ENCODE results near the gene NFE2L3. TPM values are rescaled to one million over a fixed set of nuclear protein-coding genes. Genes with fewer than 3 reads are reported as not detected.
A peak's percentile ranks its signal among the peaks of the same experiment; 100 is the strongest.

Gene NFE2L3
- total and polyA plus RNA-seq, 9 of the 15 experiments (the other 6 are each of a cell fraction or from before 2014, with no cell fraction given), result 2.9 to 16.9 (median 12.4) TPM

DNA sequence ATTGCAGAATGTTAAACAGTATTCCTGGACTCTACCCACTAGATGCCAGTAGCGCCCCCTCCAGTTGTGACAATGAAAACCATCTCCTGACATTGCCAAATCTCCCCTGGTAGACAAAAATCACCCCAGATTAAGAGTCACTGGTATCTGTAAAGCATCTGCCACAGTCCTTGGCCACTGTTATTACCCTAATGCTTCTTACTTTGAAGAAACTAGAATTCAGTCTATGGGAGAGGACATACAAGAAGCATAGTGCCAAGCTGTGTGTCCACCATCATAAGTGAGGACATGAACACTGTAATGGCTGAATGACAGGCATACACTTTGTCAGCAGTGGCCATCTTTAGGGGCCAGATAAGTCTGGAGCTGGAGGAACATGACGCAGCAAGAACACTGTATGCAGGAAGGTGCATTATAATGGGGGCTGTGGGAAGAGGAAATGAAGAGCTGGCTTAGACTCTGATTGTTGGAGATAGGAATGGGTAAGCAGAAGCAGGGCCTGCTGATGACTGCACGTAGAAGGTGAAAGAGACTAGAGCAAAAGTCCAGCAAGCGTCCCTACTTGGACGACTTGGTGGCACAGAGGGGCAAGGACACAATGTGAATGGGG is 82.0 kb downstream of the NFE2L3 start (continued):
- TF ChIP-seq TCF7 (IDR thresholded peaks at IDR 0.05; ENCODE audit: borderline replicate concordance) (no peak), MAFG (tag; conservative IDR thresholded peaks at IDR 0.05) (peak; percentile 97), ZNF764 (CRISPR knock-in tag; IDR thresholded peaks at IDR 0.05; ENCODE audit: low read depth) (peak; percentile 63; the same call in 1 of the 2 replicates), CTCFL (IDR thresholded peaks at IDR 0.05; ENCODE audit: borderline replicate concordance, insufficient read depth, low read depth, low read length, poor library complexity, severe bottlenecking) (no peak), IFI16 (CRISPR knock-in tag; IDR thresholded peaks at IDR 0.05) (peak; percentile 44; the same call in 1 of the 2 replicates), ATF4 (CRISPR knock-in tag; IDR thresholded peaks at IDR 0.05) (peak; percentile 71; the same call in 1 of the 2 replicates), ZFP36 (IDR thresholded peaks at IDR 0.05; ENCODE audit: low read depth, low read length, partially characterized antibody) (peak; percentile 18), PRPF4 (IDR thresholded peaks at IDR 0.05; ENCODE audit: insufficient read depth, low read depth, low read length, poor library complexity, severe bottlenecking) (no peak), IRF9 (tag; IDR thresholded peaks at IDR 0.05) (peak; percentile 74), HNRNPH1 (optimal IDR thresholded peaks at IDR 0.05; ENCODE audit: low read depth, low read length) (no peak), ZNF398 (CRISPR knock-in tag; IDR thresholded peaks at IDR 0.05) (no peak), NFIC (IDR thresholded peaks at IDR 0.05) (0 out of 2 replicates have a peak, but pooled peaks have one; percentile 27), GATAD2A (IDR thresholded peaks at IDR 0.05) (peak; percentile 70; the same call in 1 of the 2 replicates), ELF1 (tag; IDR thresholded peaks at IDR 0.05) (no peak; the same call in 1 of the 2 replicates), NFATC3 (IDR thresholded peaks at IDR 0.05) (0 out of 2 replicates have a peak, but pooled peaks have one; percentile 54), CREBBP (IDR thresholded peaks at IDR 0.05; ENCODE audit: low read depth, low read length) (no peak), SLC30A9 (CRISPR knock-in tag; IDR thresholded peaks at IDR 0.05) (no peak), CBX5 (IDR thresholded peaks at IDR 0.05; ENCODE audit: borderline replicate concordance, low read depth) (no peak)
- TF ChIP-seq, protein P1, sequence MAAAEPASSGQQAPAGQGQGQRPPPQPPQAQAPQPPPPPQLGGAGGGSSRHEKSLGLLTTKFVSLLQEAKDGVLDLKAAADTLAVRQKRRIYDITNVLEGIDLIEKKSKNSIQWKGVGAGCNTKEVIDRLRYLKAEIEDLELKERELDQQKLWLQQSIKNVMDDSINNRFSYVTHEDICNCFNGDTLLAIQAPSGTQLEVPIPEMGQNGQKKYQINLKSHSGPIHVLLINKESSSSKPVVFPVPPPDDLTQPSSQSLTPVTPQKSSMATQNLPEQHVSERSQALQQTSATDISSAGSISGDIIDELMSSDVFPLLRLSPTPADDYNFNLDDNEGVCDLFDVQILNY (CRISPR knock-in tag; IDR thresholded peaks at IDR 0.05), result no peak
- TF ChIP-seq, protein P2, sequence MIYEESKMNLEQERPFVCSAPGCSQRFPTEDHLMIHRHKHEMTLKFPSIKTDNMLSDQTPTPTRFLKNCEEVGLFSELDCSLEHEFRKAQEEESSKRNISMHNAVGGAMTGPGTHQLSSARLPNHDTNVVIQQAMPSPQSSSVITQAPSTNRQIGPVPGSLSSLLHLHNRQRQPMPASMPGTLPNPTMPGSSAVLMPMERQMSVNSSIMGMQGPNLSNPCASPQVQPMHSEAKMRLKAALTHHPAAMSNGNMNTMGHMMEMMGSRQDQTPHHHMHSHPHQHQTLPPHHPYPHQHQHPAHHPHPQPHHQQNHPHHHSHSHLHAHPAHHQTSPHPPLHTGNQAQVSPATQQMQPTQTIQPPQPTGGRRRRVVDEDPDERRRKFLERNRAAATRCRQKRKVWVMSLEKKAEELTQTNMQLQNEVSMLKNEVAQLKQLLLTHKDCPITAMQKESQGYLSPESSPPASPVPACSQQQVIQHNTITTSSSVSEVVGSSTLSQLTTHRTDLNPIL (CRISPR knock-in tag; IDR thresholded peaks at IDR 0.05), result 0 out of 2 replicates have a peak, but pooled peaks have one; percentile 16
